ENCODE measurements around the gene TSC2.

- TF ChIP-seq CTCF (IDR thresholded peaks at IDR 0.05) (no peak), ZFX (IDR thresholded peaks at IDR 0.05; ENCODE audit: borderline replicate concordance) (no peak)
Measured at GRCh38 chr16:2042986-2043666, 4.7 kb upstream of the TSC2 start.

Data from 22Rv1 (cell line).